GM19035 (cell line): ENCODE results near the gene OSER1.
"Not testable (repeated sequence)": the region's sequence is repeated elsewhere in the genome, so short reads cannot be mapped to it uniquely, and the experiment has no call there.

ENCODE experiments used
- ATAC-seq: cut with Tn5 transposase; IDR thresholded peaks from one replicate; pipeline ENCODE4 v1.9.1; 2021; ENCODE audit not compliant: unreplicated experiment

The OSER1 gene

DNA sequence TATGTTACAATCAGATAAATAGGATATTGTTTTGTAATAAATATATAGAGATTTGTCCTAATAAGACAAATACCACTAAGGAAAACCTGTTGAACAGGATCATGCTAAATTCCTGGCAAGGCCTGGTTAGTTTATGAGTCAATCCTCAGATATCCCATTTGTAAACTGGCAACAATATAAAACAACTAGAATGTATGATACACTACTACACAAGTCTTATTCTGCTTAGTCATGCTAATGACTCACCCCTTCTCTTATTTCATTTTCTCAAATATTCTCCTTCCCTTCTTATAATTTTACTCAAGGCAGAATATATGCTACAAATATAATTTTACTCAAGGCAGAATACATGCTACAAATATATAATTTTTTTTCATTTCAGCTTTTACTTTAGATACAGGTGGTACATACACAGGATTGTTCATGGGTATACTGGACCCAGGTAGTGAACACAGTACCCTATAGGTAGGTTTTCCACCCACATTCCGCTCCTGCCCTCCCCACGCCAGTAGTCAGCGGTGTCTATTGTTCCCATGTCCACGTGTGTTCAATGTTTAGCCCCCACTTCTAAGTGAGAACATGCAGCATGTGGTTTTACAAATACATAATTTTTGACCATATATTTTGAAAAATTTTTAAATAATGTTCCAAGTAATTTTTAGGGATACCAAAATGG is 6.3 kb downstream of the OSER1 start:
- ATAC-seq, result no peak

DNA sequence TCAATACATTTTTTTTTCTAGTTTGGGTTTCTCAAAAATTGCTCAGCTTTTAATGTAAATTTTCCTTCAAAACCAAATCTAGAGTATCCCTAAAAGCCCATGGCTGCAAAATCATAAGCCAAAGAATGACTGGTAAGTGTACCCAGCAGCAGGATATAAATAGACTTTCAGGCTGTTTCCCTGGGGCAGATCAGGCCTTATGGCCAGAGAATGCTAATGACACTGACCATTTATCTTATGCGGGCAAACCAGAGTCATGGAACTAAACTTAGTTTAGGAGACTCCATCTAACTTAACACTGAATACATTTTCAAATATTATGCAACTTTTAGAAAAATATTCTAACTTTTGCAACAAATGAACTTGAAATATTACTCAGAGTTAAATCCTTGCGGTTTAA is 7.4 kb downstream of the OSER1 start:
- no peak for ATAC-seq

DNA sequence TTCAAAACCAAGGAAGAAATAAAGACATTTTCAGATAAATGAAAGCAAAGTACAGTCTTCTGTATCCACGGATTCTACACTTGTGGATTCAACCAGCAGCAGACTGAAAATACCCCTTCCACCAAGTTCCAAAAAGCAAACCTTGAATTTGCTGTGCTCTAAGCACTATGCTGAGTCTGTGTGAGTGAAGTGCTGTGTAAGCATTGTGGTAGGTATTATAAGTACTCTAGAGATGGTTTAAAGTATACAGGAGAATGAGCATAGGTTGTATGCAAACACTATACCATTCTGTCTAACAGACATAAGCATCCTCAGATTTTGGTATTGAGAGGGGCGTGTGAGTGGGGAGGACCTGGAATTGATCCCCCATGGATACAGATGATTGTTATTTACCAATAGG is 9.6 kb downstream of the OSER1 start:
- ATAC-seq, result no peak

DNA sequence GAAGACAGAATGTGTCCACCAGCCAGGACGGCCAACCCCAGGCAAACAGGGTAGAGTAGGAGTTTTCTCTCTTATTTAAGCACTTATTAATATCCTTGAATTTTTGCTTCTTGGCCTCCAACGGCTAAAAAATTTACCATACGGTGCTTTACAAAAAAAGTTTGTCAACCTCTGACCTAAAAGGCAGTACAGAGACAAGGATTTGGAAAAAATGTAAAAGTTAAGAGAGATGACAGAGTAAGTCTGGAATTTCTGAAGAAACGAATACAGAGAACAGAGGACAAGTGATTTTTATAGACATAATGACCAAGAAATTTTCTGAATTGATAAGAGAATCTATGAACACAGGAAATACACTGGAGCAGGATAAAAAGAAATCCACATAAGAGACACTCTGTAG is 10.2 kb downstream of the OSER1 start:
- no peak for ATAC-seq

DNA sequence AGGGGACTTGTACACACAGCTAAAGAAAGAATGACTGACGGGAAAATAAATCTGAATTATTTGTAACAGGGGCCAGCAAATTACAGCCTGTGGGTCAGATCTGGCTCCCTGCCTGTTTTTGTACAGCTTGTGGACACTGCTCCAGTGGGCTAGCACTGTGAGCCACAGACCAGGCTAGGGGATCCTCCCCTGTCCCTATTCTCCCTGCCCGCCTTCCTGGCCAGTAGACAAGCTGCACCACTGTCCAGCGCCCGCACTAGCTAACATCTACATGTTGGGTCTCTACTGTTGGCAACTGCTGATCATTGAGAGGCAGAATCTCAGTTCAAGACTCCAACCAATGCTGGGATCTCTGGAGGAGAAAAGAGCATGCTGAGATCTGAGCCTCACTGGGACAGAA is 10.7 kb downstream of the OSER1 start:
- no peak for ATAC-seq

DNA sequence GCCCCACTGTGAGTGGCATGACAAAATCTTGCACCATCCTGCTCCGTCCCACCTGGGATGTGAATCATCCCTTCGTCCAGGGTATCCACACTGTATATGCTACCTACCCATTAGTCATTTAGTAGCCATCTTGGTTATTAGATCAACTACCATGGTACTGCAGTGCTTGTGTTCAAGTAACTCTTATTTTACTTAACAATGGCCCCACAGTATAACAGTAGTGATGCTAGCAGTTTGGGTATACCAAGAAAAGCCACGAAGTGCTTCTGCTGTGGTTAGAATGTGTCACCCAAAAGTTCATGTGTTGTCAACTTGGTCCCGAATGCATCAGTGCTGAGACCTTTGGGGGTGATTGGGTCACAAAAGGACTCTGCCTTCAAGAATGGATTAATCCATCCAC is 11.7 kb downstream of the OSER1 start:
- no peak for ATAC-seq

DNA sequence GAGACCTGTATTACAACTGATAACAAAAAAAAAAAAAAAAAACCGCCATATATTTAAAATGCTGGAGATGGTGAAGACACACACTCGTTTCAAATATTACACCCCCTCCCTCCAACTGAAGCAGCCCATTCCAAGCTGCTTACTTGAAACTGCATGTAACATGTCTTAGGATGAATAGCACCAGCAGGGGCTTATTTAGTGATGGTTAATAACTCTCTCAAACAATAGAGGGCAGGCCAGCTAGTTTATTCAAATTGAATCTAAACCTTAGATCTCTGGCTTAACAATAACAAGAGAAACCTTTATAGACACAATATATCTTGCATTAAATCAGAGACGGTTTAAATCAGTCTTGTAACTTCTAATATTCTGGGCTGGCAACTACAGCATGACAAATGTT is 14.3 kb downstream of the OSER1 start:
- ATAC-seq, result no peak

DNA sequence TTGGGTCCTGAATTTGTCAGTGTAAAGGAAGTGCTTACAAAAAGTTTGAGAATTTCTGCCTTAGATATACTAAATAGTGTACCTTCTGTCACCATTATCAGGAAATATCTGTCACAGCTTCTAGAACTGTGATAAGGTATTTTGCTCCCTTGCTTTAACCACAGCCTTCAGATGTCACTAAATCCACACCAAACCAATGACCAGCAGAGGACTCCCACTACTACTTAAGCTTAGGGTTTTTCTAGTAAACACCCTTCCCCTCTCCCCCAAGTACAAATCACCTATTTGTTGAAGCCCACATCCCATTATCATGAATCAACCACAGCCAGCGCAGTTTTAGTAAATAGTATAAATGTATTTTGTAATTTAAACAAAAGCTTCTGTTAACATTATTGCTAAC is 15.0 kb downstream of the OSER1 start:
- no peak for ATAC-seq

DNA sequence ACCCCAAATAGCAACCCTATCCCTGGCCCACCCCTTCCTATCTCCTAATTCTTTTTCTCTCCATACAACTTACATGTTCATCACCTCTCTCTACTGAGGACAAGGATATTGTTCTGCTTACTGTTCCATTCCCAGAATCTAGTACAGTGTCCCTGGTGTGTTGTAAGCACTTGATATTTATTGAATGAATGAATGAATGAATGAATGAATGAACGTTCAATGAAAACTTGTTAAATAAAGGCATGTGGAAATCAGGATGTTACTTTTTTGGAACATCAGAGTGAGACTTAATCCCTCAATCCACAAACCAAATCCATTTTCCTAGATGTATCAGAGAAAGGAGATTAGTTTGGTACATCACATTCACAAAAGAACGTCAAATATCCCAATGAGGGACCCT is 16.8 kb downstream of the OSER1 start:
- no peak for ATAC-seq

DNA sequence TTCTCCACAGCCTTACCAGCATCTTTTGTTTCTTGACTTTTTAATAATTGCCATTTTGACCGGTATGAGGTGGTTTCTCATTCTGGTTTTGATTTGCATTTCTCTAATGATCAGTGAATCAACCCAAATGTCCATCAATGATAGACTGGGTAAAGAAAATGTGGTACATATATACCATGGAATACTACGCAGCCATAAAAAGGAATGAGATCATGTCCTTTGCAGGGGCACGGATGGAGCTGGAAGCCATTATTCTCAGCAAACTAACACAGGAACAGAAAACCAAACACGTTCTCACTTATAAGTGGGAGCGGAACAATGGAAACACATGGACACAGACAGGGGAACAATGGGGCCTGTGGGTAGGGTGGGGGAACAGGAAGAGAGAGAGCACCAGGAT is 18.9 kb downstream of the OSER1 start:
- ATAC-seq, result not testable (repeated sequence)

DNA sequence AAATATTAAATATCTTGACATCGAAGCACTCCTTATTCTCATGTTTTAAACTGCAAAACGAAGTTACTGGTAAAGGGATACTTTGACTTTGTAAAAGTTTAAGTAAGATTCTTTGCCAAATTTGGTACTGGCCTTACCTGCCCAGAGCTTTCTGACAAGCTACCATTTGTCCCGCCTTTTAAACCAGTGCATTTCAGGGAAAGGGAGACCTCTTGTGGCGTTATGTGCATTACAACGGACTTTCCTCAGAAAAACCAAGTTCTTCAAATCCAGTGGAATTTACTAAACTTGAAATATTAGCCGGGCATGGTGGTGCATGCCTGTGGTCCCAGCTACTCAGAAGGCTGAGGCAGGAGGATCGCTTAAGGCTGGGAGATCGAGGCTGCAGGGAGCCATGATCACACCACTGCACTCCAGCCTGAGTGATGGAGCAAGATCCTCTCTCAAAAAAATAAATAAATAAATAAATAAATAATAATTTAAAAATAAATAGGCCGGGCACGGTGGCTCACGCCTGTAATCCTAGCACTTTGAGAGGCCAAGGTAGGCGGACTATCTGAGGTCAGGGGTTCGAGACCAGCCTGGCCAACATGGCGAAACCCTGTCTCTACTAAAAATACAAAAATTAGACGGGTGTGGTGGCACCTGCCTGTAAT is 20.2 kb downstream of the OSER1 start:
- ATAC-seq, result not testable (repeated sequence)

DNA sequence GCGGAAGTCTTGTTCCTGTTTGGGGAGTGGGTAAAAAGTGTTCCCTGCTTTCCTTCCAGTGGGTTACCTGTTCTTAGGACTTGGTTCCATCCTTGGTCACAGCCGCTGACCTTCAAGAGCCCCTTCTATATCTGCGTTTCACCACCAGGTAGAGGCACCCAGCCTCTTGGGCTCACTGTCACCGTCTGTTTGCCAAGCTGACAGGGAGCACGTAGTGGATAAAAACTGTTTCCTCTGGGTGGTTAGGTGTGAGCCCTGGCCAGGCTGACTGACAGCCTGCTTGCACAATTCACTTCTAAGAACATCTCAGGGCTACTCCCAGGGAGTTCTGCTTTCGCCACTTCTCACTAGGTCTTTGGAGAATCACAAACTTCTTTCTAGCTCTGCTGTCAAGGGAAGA is 21.8 kb downstream of the OSER1 start:
- ATAC-seq, result no peak

DNA sequence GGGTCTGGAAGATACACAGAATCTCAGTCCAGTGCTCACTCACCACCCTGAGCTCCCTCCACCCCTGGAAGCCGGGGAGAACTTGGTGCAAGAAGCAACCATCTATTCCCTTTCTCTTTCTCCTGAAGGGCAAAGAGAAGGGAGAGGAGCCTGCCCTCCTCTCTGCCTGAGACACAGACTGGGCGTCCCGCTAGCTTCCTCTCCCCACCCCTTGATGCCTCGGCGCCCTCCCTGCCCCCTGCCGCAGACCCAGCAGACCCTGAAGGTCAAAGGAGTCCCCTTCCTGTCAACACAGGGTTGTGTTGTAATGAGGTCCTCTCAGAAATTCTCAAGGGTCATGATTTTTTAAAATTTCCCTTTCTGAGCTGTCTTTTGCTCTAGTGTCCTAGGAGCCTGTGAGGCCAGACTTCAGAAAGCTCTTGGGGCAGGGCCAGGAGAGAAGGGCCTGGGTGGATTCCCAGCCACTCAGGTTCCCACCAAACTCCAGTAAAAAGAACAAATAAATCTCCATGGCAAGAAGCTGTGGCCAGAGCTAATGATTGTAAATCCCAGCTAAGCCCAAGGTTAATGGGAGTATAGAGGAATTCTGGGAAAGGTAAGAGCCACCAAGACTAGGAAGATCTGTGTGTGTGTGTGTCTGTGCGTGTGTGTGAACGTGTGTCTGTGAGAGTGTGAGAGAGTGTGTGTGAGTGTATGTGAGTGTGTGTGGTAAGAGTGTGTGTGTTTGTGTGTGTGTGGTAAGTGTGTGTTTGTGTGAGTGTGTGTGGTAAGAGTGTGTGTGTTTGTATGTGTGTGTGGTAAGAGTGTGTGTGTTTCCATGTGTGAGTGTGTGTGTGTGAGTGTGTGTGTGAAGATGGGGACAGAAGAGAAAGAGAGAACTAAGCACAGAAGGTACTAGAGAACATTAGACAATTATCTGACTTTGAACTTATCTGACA is 22.5 kb downstream of the OSER1 start:
- no peak for ATAC-seq

DNA sequence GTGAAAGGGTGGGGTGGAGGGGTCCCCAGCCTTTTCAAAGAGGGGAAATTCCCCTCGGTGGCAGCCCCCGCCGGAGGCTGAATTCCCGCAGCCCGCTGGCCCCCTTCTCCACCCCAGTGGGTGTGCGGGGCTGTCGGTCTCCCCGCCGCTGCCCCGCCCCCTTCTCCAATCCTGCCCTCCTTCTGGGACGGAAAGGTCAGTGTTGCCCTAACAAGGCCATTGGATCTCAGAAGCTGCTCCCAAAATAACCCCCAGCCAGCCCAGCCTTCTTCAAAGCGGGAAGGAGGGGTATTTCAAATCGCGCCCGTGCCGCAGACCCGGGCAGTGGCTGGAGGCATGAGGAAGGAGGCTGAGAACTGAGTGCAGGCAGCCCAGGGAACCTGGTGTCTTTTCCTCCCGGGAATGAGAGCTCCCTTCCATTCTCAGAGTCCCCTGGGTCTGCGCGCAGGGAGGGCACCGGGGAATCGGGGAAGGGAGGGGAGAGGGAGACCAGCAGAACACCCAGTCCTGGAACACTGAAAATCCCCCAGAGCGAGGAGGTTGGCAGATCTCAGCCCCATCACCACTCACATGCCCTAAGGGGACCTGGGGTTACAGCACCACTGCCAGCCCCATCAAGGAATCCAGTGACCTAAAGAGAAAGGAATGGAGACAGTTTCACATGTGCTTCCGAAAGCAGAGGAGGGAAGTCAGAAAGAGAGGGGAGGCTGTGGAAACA is 23.4 kb downstream of the OSER1 start, which contains the start of gene JPH2:
TSS of gene JPH2 (minus strand) at position 135 of the 718 bp plus-strand sequence. CDS start 483 bp downstream, outside the sequence.
- no peak for ATAC-seq

DNA sequence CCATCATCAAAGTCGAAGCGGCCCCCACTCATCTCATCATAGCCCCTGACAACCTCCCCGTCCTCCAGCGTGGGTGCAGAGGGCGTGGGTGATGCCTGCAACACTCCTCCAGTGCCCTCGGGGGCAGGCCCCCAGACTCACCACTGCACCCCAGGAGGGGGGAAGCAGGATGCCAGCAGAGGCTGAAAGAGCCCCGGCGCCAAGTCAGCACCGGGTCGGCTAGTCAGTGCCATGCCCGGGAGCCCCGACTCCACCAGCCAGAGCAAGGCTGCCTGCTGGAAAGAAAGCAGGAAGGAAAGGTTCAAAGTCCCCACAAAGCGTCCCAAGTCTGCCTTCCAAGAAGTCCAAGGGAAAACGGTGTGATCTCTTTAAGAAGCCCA is 23.9 kb downstream of the OSER1 start:
- no peak for ATAC-seq

DNA sequence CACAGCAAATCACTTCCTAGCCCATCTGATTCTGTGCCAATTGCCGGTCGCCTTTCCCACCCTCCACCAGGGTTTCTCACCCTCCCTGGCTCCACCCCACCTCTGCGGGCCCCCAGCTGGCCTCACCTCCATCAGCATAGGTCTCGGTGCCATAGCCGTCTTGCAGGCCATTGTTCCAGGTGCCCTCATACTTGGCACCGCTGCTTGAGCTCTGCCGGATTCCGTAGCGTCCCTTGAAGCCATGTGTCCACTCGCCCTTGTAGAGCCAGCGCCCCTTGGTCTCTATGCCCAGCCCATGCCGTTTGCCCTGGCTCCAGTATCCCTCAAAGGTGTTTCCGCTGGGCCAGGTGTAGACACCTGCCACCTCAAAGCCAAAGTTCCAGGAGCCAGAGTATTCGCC is 24.4 kb downstream of the OSER1 start:
- ATAC-seq, result no peak

DNA sequence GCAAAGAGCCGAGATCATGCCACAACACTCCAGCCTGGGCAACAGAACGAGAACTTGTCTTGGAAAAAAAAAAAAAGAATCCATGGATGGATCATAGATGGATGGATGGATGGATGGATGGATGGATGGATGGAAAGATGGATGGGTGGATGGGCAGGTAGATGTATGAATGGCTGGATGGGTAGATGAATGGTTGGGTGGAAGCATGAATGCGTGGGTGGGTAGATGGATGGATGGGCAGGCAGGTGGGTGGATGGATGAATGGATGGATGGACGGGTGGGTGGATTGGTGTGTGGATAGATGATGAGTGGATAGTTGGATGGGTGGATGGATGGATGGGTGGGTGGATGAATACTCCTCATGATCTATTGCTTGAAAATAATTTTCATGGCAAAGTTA is 25.0 kb downstream of the OSER1 start:
- ATAC-seq, result no peak

DNA sequence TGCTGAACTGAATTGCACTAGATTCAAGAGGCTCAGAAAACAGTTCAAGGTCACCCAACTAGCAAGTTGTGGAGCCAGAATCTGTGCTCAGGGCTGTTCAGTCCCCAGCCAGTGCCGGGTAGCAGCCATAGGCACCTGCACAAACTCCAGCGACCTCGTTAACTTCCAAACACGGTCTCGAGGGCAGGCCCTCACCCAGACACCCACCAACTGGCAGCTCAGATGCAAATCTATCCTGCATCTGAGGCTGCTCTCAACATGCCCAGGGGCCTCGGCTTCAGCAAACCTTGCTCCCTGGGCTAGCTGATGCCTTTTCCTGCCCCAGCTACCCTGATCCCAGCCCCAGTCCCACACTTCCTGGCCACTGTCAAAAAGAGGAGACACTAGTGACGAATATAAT is 27.3 kb downstream of the OSER1 start:
- ATAC-seq, result no peak

DNA sequence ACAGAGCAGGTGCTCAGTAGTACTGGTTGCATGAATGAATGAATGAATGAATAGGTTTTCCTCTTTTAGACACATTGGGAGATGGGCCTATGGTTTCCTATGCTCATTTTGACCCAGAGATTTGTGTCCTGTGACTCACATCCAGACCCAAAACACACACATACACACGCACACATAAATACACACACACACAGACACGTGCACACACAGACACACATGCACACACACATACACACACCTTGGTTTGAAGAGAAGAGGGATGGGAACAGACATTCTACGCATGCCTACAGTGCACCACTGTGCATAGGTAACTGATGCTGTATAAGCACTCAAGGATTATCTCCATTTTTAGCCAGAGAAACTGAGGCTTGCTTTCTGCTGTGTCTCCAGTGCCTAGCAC is 27.7 kb downstream of the OSER1 start:
- no peak for ATAC-seq

DNA sequence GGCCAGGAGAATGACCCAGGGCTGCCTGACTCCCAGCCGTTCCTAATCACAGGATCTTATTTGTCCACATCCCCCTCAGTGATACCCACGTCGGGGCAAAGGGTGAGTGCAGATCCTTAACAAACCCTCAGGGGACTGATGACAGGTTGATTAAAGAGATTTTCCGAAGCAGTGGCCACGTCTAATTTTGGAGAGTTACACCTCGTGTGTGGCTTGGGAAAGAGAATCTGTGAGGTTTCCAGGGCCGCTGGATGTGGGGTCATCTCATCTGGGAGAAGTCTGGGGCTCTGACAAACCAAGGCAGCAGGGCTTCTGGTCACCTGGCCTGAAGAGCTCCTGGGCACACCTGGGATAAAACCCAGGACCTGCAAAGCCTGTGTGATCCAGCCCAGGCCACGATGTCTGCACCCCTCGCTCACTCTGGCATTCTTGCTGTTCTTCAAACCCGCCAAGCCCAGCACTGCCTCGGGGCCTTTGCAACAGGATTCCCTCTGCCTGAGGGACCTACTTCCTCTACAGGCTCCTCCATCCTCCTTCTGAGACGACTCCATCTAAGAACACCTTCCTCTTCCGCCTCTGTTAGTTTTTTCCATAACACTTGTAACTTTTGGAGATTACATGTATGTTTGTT is 28.3 kb downstream of the OSER1 start:
- no peak for ATAC-seq

DNA sequence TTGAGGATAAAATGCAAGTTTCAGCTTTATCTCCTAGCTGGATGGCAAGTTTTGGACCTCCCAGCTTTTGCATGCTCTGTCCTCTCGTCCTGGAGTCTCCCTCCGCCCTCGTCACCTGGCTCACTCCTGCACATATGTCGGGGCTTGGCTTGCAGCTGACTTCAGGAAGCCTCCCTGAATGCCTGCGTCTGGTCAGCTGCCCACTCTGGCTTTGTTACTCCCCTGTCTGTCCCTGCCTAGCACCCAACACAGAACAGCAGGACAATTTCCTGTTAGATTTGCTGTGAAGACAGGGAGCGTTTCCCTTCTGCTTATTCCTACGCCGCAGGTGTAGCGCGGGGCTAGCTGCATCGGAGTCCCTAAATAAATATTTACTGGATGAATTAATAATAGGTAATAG is 29.0 kb downstream of the OSER1 start:
- no peak for ATAC-seq
